ENCODE data around the gene PEX11G.

The PEX11G gene

GRCh38 chr19:7533281-7533885 lies 44.5 kb upstream of the PEX11G start:
- no peak for TF ChIP-seq CTCF (IDR thresholded peaks at IDR 0.05; ENCODE audit: borderline replicate concordance, control extremely low read depth, extremely low read depth, insufficient read depth, missing control alignments)
- in situ Hi-C loops (cut with MboI; ENCODE audit: low sequenced_read_pairs, unreplicated experiment) = no loop called here

GRCh38 chr19:7529610-7530490 lies 41.0 kb upstream of the PEX11G start:
- in situ Hi-C loops (cut with MboI; ENCODE audit: low sequenced_read_pairs, unreplicated experiment) = no loop called here
- no peak for TF ChIP-seq CTCF (IDR thresholded peaks at IDR 0.05; ENCODE audit: borderline replicate concordance, control extremely low read depth, extremely low read depth, insufficient read depth, missing control alignments)
- DNase-seq (ENCODE audit: low spot score) = no peak

More at GRCh38 chr19:7533281-7533885, 44.5 kb upstream of the PEX11G start:
- no peak for DNase-seq (ENCODE audit: low spot score)

GRCh38 chr19:7529246-7529600 lies 40.4 kb upstream of the PEX11G start:
- no peak for TF ChIP-seq CTCF (IDR thresholded peaks at IDR 0.05; ENCODE audit: borderline replicate concordance, control extremely low read depth, extremely low read depth, insufficient read depth, missing control alignments)
- DNase-seq (ENCODE audit: low spot score) = no peak
- in situ Hi-C loops (cut with MboI; ENCODE audit: low sequenced_read_pairs, unreplicated experiment) = no loop called here

GRCh38 chr19:7528522-7529245 lies 39.8 kb upstream of the PEX11G start:
- TF ChIP-seq CTCF (IDR thresholded peaks at IDR 0.05; ENCODE audit: borderline replicate concordance, control extremely low read depth, extremely low read depth, insufficient read depth, missing control alignments) = no peak
- in situ Hi-C loops (cut with MboI; ENCODE audit: low sequenced_read_pairs, unreplicated experiment) = no loop called here
- DNase-seq (ENCODE audit: low spot score) = no peak

GRCh38 chr19:7528192-7528519 lies 39.3 kb upstream of the PEX11G start:
- in situ Hi-C loops (cut with MboI; ENCODE audit: low sequenced_read_pairs, unreplicated experiment) = no loop called here
- DNase-seq (ENCODE audit: low spot score) = no peak
- no peak for TF ChIP-seq CTCF (IDR thresholded peaks at IDR 0.05; ENCODE audit: borderline replicate concordance, control extremely low read depth, extremely low read depth, insufficient read depth, missing control alignments)

GRCh38 chr19:7527516-7528191 lies 38.8 kb upstream of the PEX11G start:
- in situ Hi-C loops (cut with MboI; ENCODE audit: low sequenced_read_pairs, unreplicated experiment) = no loop called here
- no peak for TF ChIP-seq CTCF (IDR thresholded peaks at IDR 0.05; ENCODE audit: borderline replicate concordance, control extremely low read depth, extremely low read depth, insufficient read depth, missing control alignments)
- DNase-seq (ENCODE audit: low spot score) = no peak
